ENCODE data around the gene PGP.

- no peak for TF ChIP-seq EZH2 (IDR thresholded peaks at IDR 0.05)
- no peak for TF ChIP-seq POLR2AphosphoS5 (IDR thresholded peaks at IDR 0.05; ENCODE audit: borderline replicate concordance, low read depth, low read length)
Observed at GRCh38 chr16:2174396-2175131, 40.1 kb downstream of the PGP start.

Data from SK-N-MC (cell line).